ENCODE data around the gene RASIP1.
"Not testable (repeated sequence)": the region's sequence is repeated elsewhere in the genome, so short reads cannot be mapped to it uniquely, and the experiment has no call there.

The RASIP1 gene, protein sequence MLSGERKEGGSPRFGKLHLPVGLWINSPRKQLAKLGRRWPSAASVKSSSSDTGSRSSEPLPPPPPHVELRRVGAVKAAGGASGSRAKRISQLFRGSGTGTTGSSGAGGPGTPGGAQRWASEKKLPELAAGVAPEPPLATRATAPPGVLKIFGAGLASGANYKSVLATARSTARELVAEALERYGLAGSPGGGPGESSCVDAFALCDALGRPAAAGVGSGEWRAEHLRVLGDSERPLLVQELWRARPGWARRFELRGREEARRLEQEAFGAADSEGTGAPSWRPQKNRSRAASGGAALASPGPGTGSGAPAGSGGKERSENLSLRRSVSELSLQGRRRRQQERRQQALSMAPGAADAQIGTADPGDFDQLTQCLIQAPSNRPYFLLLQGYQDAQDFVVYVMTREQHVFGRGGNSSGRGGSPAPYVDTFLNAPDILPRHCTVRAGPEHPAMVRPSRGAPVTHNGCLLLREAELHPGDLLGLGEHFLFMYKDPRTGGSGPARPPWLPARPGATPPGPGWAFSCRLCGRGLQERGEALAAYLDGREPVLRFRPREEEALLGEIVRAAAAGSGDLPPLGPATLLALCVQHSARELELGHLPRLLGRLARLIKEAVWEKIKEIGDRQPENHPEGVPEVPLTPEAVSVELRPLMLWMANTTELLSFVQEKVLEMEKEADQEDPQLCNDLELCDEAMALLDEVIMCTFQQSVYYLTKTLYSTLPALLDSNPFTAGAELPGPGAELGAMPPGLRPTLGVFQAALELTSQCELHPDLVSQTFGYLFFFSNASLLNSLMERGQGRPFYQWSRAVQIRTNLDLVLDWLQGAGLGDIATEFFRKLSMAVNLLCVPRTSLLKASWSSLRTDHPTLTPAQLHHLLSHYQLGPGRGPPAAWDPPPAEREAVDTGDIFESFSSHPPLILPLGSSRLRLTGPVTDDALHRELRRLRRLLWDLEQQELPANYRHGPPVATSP

DNA sequence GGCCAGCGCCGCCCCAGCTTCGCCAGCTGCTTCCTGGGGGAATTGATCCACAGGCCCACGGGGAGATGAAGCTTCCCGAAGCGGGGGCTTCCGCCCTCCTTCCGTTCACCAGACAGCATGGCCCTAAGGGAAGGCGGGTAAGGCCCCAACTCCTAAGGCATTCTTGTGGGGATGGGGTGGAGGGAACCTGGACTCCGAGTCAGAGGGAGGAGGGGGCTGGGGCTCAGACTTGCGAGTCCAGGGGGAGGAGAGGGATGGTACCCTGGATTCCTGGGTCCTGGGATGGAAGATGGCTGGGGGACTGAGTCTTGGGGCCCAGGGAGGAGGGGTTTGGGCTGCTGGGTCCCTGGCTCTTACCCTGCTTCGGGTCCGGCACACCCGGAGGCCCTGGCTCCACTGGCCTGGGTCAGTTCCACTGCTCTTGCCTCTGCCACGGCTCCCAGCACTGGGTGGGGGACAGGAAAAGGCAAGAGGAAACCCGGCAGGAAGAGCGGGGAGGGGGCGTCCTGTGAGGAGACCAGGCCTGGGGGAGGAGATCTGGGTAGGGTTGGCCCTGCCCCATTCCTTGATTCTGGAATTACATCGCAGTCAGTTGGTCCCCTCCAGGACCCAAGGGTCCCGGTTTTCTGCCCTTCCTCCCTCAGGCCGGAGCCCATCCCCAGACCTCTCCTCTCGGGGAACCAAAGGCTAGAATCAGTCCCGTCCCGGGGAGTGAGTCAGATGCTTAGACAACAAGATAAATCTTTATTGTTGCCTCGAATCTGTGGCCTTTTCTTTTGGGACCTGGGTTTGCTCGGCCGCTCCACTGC, at the start of gene RASIP1:
TSS of gene RASIP1 (minus strand) at position 447 of the 809 bp plus-strand sequence. CDS start at position 119, 328 bp downstream.
- no peak for DNase-seq

DNA sequence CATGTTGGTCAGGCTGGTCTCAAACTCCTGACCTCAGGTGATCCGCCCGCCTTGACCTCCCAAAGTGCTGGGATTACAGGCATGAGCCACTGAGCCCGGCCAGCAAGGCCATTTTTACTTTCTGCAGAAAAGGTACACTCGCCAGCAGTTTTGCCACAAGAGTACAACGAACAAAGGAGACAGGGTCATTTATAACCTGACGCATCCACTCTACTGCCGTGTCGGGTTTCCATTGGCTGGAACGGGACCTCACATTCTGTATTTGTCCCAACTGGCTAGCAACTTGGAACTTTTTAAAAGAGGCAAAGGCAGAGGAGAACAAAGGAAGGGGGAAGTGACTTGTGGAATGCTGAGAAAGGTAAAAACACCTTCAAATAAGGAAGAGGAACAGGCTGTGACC, 46.9 kb upstream of the RASIP1 start:
- DNase-seq = not testable (repeated sequence)

DNA sequence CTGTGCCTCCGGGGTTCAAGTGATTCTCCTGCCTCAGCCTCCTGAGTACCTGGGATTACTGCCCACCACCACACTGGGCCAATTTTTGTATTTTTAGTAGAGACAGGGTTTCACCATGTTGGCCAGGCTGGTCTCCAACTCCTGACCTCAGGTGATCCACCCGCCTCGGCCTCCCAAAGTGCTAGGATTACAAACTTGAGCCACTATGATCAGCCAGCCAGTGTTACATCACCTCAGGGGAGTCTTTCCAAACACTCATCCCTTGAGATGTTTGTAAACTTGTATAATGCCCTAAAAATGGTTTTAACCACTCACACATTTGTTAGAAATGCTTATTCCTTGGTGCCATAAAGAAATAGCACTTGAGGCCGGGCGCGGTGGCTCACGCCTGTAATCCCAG, 46.0 kb upstream of the RASIP1 start:
- DNase-seq = not testable (repeated sequence)

DNA sequence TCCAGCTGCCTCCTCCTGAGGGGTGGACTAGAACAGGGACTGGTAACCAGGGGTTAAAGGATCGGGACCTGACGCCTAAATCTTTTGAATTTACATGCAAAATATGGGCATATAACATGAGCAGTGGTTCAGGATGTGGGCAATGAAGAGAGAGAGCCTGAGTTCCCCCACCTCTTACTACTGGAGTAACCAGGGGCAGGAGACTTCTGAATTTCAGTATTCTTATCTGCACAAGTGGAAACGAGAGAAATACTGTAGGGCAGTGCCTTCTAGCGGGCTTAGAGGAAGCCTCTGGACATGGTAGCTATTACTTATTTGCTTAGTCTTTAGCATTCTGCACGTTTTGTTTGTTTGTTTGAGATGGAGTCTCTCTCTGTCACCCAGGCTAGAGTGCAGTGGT, 44.1 kb upstream of the RASIP1 start:
- DNase-seq = no peak

DNA sequence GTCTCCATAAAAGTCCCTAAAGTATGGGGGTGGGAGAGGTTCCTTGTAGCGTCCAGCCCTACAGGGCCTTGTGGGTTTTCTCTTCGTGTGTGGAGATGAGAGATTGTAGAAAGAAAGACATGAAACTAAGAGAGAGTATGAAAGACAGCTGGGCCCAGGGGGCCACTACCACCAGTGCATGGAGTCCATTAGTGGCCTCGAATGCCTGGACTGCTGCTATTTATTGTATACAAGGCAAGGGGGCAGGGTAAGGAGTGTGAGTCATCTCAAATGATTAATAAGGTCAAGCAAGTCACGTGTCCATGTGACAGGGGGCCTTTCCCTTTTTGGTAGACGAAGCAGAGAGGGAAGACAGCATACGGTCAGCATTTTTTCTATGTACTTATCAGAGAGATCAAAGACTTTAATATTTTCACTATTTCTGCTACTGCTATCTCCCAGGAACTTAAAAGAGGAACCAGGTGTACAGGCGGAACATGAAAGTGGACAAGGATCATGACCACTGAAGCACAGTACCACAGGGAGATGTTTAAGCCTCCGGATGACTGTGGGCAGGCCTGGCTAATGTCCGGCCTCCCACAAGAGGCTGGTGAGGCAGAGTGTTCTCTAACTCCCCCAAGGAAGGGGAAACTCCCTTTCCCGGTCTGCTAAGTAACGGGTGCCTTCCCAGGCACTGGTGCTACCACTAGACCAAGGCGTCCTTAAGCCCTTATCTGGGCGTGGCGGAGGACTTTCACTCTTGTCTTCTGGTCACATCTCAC, 40.4 kb upstream of the RASIP1 start:
- DNase-seq = no peak

DNA sequence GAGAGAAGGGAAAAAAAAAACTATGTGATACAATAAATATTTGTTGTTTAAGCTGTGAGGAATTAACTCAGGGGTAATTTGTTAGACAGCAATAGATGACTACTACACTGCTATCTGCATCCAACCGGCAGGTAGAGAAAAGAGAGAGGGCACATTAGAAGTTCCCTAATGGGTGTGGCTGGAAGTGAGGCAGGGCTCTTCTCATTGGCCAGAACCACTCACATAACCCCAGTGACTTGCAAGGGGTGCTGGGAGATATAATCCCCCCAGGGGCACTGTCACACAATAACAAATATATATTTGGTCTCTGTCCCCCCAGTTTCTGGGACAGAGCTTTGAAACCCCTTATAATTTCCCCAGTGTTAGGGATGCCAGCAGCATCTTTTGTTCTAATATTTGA, 39.2 kb upstream of the RASIP1 start:
- no peak for DNase-seq

DNA sequence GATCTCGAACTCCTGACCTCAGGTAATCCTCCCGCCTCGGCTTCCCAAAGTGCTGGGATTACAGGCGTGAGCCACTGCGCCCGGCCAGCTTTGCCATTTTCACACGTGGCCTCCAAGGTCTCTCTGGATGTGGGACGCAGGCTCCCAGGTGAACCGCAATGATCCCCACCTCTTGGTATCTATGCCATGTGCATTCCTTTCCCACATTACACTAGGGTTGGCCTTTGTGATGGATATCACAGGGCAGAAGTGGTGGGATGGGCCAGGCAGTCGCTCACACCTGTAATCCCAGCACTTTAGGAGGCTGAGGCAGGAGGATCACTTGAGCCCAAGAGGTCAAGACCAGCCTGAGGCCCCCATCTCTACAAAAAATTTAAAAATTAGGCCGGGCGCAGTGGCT, 37.3 kb upstream of the RASIP1 start:
- no peak for DNase-seq

DNA sequence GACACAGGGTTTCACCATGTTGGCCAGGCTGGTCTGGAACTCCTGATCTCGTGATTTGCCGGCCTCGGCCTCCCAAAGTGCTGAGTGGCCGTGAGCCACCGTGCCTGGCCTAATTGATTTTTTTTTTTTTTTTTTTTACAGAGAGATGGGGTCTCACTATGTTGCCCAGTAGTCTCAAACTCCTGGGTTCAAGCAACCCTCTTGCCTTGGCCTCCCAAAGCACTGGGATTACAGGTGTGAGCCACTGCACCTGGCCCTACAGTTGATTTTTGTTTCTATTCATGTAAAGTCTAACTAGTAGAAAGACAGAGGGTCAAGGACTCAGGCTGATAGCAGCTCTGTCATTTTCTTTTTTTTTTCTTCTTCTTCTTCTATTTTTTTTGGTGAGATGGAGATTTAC, 36.7 kb upstream of the RASIP1 start:
- no peak for DNase-seq

DNA sequence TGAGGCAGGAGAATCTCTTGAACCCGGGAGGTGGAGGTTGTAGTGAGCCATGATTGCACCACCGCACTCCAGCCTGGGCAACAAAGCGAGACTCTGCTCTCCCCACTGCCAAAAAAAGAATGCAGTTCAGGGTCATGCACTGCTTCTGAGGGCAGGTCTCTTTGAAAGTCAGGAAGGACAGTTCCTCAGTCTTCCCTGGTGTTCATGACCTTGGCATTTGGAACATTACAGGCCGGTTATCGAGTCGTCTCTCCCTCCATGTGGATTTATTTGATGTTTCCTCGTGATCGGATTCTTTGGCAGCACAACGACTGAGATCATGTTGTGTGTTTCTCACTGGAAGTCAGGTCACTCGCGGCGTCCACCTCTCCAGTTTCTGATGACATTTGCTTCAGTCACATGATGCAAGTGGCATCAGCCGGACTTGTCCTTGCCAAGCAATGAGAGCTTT, 32.1 kb upstream of the RASIP1 start:
- no peak for DNase-seq

DNA sequence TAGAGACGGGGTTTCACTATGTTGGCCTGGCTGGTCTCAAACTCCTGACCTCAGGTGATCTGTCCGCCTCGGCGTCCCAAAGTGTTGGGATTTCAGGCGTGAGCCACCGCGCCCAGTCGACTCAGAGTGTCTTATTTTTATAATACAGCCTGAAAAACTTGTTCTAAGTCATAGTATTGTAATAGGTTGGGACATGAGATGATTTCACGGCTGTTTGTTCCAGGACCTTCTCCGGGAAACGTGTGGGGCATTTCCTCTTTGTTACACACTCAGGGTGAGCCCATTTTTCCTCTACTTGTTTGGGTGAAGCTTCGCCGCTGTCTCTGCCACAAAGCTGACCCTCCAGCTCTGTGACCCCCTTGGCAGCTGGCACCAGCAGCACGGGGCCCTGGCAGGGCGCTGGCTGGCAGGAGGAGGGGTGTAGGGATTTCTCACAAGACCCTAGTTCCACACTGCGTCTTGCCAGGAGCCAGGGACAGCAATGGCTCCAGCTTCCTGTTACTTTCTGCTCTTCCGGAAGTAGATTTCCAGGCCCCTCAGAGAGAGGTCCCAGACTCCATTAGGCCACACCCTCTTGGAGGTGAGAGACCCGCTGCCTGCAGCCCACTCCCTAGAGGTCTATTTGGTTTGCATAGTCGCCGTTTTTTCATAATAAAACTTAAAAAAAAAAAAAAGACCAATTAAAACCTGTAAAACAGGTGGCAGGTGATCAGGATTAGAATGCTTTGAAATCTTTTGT, 30.5 kb upstream of the RASIP1 start:
- DNase-seq = no peak

DNA sequence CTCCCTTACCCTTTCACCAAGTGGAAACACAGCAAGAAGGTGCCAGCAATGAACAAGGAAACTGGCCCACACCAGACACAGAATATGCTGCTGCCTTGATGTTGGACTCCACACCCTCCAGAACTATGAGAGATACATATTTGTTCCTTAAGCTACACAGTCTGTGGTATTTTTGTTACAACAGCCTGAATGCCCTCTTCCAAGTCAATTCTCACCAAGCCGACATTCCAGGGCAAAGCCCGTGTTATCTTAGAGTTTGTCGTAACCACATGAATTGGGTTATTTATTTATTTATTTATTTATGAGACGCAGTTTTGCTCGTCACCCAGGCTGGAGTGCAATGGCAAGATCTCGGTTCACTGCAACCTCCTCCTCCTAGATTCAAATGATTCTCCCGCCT, 29.9 kb upstream of the RASIP1 start:
- no peak for DNase-seq

DNA sequence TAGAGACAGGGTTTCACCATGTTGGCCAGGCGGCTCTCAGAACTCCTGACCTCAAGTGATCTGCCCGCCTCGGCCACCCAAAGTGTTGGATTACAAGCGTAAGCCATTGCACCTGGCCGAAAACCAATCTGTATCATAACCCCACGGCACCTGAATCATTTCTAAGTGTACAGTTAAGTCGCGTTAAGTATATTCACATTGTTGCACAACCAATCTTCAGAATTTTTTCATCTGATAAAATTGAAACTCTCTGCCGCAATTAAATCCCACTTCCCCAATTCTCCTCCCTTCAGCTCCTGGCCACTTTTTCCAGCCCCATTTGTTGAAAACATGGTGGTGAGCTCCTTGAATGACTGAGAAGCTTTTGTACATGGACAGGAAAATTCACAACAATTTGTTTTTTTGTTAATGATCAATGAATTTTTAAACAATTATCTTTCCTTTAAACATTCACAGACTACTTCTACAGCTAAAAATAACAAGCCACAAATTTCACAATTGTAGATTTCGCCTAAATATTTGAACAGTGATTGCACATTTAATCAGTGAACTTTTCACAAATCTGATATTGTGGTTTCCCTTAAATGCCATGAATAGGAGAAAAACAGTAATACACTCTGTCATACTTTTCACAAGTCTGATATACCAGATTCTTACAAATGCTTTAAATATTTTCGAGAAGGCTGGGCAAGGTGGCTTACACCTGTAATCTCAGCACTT, 28.7 kb upstream of the RASIP1 start:
- no peak for DNase-seq

DNA sequence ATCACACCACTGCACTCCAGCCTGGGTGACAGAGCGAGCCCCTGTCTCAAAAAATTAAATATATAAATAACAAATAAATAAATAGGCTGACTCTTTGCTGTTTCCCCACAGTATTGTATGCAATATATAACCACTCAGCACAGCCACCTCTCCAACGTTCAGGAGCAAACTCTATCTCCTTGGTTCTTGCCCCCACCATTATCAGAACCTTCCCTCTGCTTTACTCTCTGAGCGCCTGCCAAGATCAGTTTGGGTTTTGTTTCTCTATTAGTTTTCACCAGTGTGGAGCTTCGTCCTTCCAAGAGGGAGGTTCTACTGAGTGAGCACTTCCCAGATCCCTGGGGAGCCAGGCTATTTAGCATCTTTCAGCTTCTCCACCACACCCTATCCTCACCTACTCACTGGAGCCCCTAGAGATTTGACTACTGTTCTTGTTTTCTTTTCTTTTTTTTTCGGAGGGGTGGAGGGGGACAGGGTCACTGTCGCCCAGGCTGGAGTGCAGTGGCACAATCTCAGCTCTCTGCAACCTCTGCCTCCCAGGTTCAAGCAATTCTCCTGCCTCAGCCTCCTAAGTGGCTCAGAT, 27.9 kb upstream of the RASIP1 start:
- DNase-seq = not testable (repeated sequence)

DNA sequence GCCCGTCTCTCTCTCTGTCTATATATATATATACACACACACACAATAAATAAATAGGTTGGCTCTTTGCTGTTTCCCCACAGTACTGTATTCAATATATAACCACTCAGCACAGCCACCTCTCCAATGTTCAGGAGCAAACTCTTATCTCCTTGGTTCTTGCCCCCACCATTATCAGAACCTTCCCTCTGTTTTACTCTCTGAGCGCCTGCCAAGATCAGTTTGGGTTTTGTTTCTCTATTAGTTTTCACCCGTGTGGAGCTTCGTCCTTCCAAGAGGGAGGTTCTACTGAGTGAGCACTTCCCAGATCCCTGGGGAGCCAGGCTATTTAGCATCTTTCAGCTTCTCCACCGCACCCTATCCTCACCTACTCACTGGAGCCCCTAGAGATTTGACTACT, 25.4 kb upstream of the RASIP1 start:
- DNase-seq = not testable (repeated sequence)

DNA sequence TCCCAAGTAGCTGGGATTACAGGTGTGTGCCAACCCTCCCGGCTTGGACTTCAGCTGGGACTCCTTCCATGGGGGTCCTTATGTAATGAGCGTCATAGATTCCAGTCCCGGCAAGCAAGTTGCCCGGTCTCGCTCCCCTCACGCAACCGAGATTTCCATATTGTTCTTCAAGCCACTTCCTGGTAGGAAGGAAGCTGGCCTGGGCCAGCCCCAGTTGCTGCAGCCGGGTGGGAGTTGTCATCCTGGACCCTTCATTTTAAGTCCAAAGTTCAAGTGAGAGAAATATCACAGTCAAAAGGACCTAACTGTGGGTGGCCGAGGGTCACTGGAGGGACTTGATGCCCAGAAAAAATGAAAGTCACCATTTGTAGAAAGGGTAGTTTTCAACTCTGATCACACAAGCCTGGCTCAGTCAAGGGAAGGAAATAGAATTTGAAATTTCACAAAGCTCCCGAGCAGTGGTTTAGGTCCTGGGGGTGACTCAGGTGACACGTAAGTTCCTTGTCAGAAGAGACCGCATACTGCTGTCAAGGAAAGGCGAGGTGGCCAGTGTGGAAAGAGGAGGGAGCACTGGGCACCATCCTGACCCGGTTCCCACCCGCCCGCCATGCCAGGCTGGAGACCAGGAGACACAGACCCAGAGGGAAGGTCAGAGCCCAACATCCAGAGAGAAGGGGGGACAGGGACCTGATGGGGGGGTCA, 20.2 kb upstream of the RASIP1 start:
- DNase-seq = no peak

DNA sequence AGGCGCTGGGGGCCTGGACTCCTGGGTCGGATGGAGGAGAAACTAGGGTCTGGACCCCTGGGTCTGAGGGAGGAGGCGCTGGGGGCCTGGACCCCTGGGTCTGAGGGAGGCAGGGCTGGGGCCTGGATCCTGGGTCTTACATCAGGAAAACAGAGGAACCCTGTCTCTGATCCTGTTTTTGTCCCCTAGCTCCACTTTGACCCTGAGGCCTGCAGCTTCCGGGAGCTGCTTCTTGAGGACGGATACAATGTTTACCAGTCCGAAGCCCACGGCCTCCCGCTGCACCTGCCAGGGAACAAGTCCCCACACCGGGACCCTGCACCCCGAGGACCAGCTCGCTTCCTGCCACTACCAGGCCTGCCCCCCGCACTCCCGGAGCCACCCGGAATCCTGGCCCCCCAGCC, 17.3 kb upstream of the RASIP1 start:
- no peak for DNase-seq

DNA sequence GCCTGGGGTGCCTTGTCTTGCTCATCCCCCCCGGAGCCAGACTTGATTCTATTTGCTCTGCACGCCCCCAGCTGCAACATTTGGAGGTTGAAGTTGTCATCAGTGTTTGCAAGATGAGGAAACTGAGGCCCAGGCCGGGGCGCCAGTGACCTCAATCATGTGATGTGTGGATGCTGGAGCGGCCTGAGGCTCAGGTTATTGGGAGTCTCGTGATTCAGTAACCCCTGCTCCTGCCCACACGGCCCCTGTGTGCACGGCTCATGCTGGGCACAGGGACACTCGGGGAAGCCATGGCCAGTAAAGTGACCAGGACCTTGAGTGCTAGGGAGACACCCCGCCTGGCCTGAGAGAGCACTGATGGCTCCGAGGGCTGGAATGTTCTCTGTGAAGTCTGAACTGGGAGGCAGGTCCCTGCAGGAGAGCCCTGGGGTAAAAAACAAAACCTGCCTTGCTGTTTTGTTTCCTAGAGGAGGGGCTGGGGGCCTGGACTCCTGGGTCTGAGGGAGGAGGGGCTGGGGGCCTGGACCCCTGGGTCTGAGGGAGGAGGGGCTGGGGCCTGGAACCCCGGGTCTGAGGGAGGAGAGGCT, 16.8 kb upstream of the RASIP1 start:
- DNase-seq = no peak

DNA sequence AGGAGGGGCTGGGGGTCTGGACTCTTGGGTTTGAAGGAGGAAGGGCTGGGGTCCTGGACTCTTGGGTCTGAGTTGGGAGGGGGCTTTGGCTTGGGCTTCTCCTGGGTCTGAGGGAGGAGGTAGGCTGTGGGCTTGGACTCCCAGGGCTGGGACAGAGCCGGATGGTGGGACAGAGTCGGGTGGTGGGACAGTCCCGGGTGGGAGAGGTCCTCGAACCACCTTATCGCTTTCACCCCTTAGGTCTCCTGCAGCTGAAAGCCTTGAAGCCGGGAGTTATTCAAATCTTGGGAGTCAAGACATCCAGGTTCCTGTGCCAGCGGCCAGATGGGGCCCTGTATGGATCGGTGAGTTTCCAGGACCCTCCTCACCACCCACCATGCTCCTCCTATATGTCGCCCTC, 16.3 kb upstream of the RASIP1 start:
- DNase-seq = no peak

DNA sequence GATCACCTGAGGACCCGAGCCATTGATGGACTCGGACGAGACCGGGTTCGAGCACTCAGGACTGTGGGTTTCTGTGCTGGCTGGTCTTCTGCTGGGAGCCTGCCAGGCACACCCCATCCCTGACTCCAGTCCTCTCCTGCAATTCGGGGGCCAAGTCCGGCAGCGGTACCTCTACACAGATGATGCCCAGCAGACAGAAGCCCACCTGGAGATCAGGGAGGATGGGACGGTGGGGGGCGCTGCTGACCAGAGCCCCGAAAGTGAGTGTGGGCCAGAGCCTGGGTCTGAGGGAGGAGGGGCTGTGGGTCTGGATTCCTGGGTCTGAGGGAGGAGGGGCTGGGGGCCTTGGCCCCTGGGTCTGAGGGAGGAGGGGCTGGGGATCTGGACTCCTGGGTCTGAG, 15.8 kb upstream of the RASIP1 start:
- no peak for DNase-seq
